ENCODE results near the gene MIPOL1. TPM values are rescaled to one million over a fixed set of nuclear protein-coding genes. Genes with fewer than 3 reads are reported as not detected.
"Not testable (repeated sequence)": the region's sequence is repeated elsewhere in the genome, so short reads cannot be mapped to it uniquely, and the experiment has no call there.

Gene MIPOL1, protein sequence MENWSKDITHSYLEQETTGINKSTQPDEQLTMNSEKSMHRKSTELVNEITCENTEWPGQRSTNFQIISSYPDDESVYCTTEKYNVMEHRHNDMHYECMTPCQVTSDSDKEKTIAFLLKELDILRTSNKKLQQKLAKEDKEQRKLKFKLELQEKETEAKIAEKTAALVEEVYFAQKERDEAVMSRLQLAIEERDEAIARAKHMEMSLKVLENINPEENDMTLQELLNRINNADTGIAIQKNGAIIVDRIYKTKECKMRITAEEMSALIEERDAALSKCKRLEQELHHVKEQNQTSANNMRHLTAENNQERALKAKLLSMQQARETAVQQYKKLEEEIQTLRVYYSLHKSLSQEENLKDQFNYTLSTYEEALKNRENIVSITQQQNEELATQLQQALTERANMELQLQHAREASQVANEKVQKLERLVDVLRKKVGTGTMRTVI
- total RNA-seq, result 2.8 TPM

- peak; percentile 99 for ATAC-seq
These were observed at the start of gene MIPOL1 for GRCh38 chr14:37197421-37198272. TSS of gene MIPOL1 (plus strand) at chr14:37197937. CDS start at chr14:37247889, 49,952 bp downstream.

GRCh38 chr14:37150414-37150813, 47.3 kb upstream of the MIPOL1 start:
- DNase-seq (ENCODE audit: low spot score) (no peak), ATAC-seq (peak; percentile 85)

More at GRCh38 chr14:37197421-37198272, at the start of gene MIPOL1:
- peak; percentile 92 for DNase-seq (ENCODE audit: low spot score)

GRCh38 chr14:37153005-37153404, 44.7 kb upstream of the MIPOL1 start:
- ATAC-seq, result no peak

DNA sequence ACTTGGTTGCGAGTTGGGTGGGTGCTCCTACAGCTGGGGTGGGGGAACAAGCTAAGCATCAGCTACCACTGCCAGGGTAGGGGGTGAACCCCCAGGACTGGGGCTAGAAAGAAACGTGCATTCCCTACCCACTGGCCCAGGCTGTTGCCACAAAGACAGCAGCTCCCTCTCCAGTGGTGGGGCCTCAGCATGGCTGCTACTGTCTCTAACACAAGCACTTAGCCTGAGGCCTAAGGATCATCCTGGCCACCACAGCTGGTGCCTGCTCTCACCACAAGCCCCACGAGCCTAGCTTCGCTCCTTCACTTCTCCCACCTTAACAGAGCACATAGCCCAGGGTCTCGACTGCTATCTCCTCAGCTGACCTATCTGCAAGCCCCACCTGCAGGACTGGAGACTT, 44.3 kb upstream of the MIPOL1 start:
- DNase-seq (ENCODE audit: low spot score) (no peak), ATAC-seq (no peak)

More at GRCh38 chr14:37153005-37153404, 44.7 kb upstream of the MIPOL1 start:
- no peak for DNase-seq (ENCODE audit: low spot score)

DNA sequence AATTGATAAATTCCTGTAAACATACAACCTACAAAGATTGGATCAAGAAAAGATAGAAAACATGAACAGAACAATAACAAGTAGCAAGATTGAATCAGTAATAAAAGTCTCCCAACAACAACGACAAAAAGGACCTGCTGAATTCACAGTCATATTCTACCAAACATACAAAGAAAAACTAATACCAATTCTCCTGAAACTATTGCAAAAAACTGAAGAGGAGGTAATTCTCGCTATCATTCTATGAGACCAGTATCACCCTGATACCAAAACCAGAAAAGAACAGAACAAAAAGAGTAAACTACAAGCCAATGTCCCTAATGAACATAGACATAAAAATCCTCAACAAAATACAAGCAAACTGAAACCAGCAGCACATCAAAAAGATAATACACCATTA, 39.8 kb upstream of the MIPOL1 start:
- ATAC-seq (no peak), DNase-seq (ENCODE audit: low spot score) (no peak)

- not testable (repeated sequence) for DNase-seq (ENCODE audit: low spot score); ATAC-seq
These were observed 35.4 kb upstream of the MIPOL1 start for GRCh38 chr14:37162307-37162706.

DNA sequence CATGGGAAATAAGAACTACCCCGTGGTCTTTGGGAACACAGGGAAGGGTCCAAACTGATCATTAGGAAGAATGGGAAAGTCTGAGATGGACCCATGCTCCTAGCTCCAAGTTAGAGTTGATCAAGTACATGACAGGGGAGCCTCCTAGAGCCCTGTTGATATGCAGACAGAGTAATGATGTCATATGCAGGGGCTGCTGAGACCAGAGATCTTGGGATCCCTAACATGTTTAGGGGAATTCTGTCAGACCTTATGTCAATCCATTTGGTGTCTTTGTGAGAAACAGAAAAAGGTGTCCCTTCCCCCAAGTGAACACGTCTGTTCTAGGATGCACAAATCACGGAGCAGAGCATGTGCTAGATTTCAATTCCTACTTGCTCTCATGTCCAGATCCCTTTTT, 31.9 kb upstream of the MIPOL1 start:
- ATAC-seq (no peak), DNase-seq (ENCODE audit: low spot score) (no peak)

GRCh38 chr14:37167151-37168047, 30.3 kb upstream of the MIPOL1 start:
- no peak for ATAC-seq

DNA sequence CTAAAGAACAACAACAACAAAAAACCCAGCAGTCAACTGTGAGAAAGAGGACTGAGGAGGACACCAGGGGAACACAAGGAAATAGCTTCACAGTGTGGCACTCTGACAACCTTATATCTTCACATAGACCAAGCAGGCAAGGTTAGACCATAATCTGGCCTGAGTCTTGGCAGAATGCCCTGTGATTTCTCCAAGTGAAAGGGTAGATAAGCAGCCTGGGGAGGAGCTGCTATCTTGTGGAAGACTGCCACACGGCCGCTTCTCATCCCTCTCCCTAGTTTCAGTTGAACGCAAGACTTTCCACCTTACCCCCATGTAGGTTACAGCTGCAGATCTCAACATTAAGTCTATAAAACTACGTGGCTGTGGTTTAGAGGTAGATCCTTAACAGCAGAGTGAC, 29.0 kb upstream of the MIPOL1 start:
- DNase-seq (ENCODE audit: low spot score) (no peak), ATAC-seq (no peak)

More at GRCh38 chr14:37167151-37168047, 30.3 kb upstream of the MIPOL1 start:
- no peak for DNase-seq (ENCODE audit: low spot score)

- no peak for DNase-seq (ENCODE audit: low spot score)
- no peak for ATAC-seq
These were observed 27.5 kb upstream of the MIPOL1 start for GRCh38 chr14:37170237-37170636.

GRCh38 chr14:37170993-37171392, 26.7 kb upstream of the MIPOL1 start:
- no peak for ATAC-seq

DNA sequence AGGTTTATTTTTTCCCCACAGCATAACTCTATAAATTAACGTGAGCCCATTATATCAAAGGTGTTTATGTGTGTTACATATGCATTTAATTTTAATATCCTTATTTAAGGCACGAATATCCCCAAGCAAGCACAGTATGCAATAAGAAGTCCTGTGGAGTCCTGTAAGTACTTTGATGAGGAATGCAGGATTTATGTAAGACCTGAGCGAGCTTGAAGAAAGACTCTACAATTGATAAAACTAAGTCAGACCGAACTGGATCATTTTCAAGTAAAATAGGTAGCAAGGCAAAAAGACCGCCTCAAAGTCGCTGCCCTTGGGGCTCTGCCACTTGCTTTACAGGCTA, 26.1 kb upstream of the MIPOL1 start:
- DNase-seq (ENCODE audit: low spot score) (no peak), ATAC-seq (peak; percentile 31)

More at GRCh38 chr14:37170993-37171392, 26.7 kb upstream of the MIPOL1 start:
- no peak for DNase-seq (ENCODE audit: low spot score)

GRCh38 chr14:37172024-37172869, 25.5 kb upstream of the MIPOL1 start, which contains the start of gene SLC25A21:
TSS of gene SLC25A21 (minus strand) at chr14:37172606.
- peak; percentile 78 for DNase-seq (ENCODE audit: low spot score)
- ATAC-seq, result peak; percentile 96

GRCh38 chr14:37172936-37173614, 24.7 kb upstream of the MIPOL1 start:
- DNase-seq (ENCODE audit: low spot score) (no peak), ATAC-seq (no peak)

DNA sequence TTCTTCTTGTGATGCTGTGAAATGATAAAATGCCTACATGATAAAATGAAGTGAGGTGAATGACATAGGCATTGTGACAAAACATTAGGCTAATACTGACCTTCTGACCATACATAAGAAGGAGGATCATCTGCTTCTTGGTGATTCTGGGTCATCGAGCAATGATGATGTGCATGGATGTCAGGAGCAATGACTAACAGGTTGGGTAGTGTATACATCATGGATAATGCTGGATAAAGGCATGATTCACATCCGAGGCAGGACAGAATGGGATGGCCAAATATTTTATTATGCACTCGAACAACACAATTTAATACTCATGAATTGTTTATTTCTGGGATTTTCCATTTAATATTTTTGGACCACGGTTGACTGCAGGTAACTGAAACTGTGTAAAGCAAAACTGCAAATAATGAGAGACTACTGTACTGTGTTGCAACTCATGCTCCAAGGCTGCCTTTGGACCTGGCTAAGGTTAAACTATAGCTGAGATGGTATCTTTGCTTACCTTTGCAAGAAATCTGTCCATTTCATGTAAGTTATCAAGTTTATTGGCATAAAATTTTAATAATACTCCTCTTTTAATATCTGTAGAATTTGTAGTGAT, 17.7 kb upstream of the MIPOL1 start:
- ATAC-seq (no peak), DNase-seq (ENCODE audit: low spot score) (no peak)

DNA sequence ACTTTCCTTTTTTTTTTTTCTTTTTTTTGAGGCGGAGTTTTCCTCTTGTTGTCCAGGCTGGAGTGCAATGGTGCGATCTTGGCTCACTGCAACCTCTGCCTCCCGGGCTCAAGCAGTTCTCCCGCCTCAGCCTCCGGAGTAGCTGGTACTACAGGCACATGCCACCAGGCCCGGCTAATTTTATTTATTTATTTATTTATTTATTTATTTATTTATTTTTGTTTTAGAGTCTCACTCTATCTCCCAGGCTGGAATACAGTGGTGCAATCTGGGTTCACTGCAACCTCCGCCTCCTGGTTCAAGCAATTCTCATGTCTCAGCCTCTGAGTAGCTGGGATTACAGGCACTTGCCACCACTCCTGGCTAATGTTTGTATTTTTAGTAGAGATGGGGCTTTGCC, 16.9 kb upstream of the MIPOL1 start:
- not testable (repeated sequence) for ATAC-seq; DNase-seq (ENCODE audit: low spot score)

DNA sequence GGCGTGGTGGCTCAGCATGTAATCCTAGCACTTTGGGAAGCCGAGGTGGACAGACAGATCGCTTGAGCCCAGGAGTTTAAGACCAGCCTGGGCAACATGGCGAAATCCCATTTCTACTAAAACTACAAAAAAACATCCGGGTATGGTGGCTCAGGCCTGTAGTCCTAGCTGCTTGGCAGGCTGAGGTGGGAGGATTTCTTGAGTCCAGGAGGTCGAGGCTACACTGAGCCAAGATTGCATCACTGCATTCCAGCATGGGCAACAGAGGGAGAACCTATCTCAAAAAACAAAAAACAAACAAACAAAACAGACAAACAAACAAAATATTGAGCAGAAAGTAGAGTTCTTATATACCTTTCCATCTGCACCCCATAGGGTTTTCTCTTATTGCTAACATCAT, 16.3 kb upstream of the MIPOL1 start:
- ATAC-seq (peak; percentile 75), DNase-seq (ENCODE audit: low spot score) (peak; percentile 50)

DNA sequence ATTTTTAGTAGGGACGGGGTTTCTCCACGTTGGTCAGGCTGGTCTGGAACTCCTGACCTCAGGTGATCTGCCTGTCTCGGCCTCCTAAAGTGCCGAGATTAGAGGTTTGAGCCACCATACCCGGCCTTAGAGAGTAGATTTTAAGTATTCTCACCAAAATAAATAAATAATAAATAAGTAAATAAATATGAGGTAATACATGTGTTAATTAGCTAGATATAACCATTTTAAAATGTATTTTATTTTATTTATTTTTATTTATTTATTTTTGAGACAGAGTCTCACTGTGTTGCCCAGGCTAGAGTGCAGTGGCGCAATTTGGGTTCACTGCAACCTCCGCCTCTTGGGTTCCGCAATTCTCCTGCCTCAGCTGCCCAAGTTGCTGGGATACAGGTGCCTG, 13.2 kb upstream of the MIPOL1 start:
- not testable (repeated sequence) for ATAC-seq; DNase-seq (ENCODE audit: low spot score)

DNA sequence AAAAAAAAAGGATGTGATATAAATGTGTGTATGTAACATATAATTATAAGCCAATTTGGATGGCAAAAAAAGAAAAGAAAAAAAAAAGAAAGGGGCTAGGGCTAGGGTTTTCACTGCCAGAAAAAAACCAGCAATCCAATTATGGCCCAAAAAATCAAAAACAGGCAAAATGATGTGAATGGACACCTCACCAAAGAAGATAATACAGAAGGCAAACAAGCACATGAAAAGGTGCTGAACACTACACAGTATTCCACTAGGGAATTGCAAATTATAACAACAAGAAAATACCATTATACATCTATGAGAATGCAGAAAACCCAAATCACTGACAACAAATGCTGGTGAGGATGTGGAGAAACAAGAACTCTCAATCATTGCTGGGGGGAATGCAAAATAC, 12.1 kb upstream of the MIPOL1 start:
- ATAC-seq (no peak), DNase-seq (ENCODE audit: low spot score) (no peak)

All from left lobe of liver (tissue), 2 donors.